Neural progenitor cell (in vitro differentiated cells): ENCODE data around the gene AANAT. TPM values are rescaled to one million over a fixed set of nuclear protein-coding genes. Genes with fewer than 3 reads are reported as not detected.

ENCODE experiments used
- DNase-seq: peaks from one replicate; pipeline ENCODE4 v3.0.0-alpha.2; 2016; ENCODE audit warnings: low spot score
- H2AFZ ChIP-seq: fragments of 200-600 bp; sonication (generic); replicated peaks from 2 replicates; pipeline ENCODE4 v1.6.1; 2016; ENCODE audit warnings: antibody characterized with exemption
- H3F3A ChIP-seq: fragments of 200-600 bp; sonication (generic); 2 replicates; pipeline ENCODE4 v1.6.1; 2016; ENCODE audit warnings: antibody characterized with exemption, low read depth
- H3K27ac ChIP-seq: fragments of 200-600 bp; sonication (generic); 2 replicates; pipeline ENCODE4 v1.5.1; 2016; ENCODE audit warnings: mild to moderate bottlenecking
- H3K27me3 ChIP-seq: fragments of 200-600 bp; sonication (generic); 2 replicates; pipeline ENCODE4 v1.6.1; 2016; ENCODE audit warnings: mild to moderate bottlenecking, moderate library complexity
- H3K36me3 ChIP-seq: fragments of 200-600 bp; sonication (generic); 2 replicates; pipeline ENCODE4 v1.5.1; 2016
- H3K4me1 ChIP-seq: fragments of 200-600 bp; sonication (generic); 2 replicates; pipeline ENCODE4 v1.6.1; 2016; ENCODE audit warnings: mixed run types
- H3K4me2 ChIP-seq: fragments of 200-600 bp; sonication (generic); 2 replicates; pipeline ENCODE4 v1.6.1; 2016
- H3K4me3 ChIP-seq: fragments of 200-600 bp; sonication (generic); 2 replicates; pipeline ENCODE4 v1.5.1; 2016
- H3K79me2 ChIP-seq: fragments of 200-600 bp; sonication (generic); 2 replicates; pipeline ENCODE4 v1.6.1; 2016; ENCODE audit warnings: low read depth
- H3K9ac ChIP-seq: fragments of 200-600 bp; sonication (generic); 2 replicates; pipeline ENCODE4 v1.6.1; 2016
- H3K9me3 ChIP-seq: fragments of 200-600 bp; sonication (generic); 2 replicates; pipeline ENCODE4 v1.5.1; 2016; ENCODE audit warnings: low read depth
- H4K20me1 ChIP-seq: fragments of 200-600 bp; sonication (generic); 2 replicates; pipeline ENCODE4 v1.6.1; 2016; ENCODE audit warnings: low read depth
- H3K27ac Mint-ChIP-seq: 3 replicates; pipeline ENCODE4 v1.8.0; 2021; ENCODE audit warnings: mixed read lengths
- H3K27me3 Mint-ChIP-seq: 2 replicates; pipeline ENCODE4 v1.8.0; 2022; ENCODE audit warnings: low read depth, mild to moderate bottlenecking, inconsistent platforms, moderate library complexity, mixed read lengths; ENCODE audit not compliant: insufficient read depth
- H3K36me3 Mint-ChIP-seq: 3 replicates; pipeline ENCODE4 v1.8.0; 2021; ENCODE audit warnings: mixed read lengths
- H3K4me1 Mint-ChIP-seq: 3 replicates; pipeline ENCODE4 v1.8.0; 2021; ENCODE audit warnings: mixed read lengths
- H3K4me3 Mint-ChIP-seq: 3 replicates; pipeline ENCODE4 v1.8.0; 2021; ENCODE audit warnings: mild to moderate bottlenecking, moderate library complexity, mixed read lengths
- H3K9me3 Mint-ChIP-seq: 3 replicates; pipeline ENCODE4 v1.8.0; 2020; ENCODE audit warnings: mixed read lengths
- EZH2 ChIP-seq: fragments of 200-600 bp; sonication (generic); IDR thresholded peaks from 2 replicates; pipeline ENCODE4 v1.6.1; 2017; ENCODE audit warnings: antibody characterized with exemption, mild to moderate bottlenecking, moderate library complexity
- EZH2phosphoT487 ChIP-seq: fragments of 200-600 bp; sonication (generic); IDR thresholded peaks from 2 replicates; pipeline ENCODE4 v1.6.1; 2017; ENCODE audit warnings: antibody characterized with exemption
- total RNA-seq: library from RNA; depleted of rRNA; stranded (reverse); fragments of >200 nt; gene quantifications from 2 replicates; pipeline ENCODE4 v1.2.3, GENCODE V29; 2015; ENCODE audit warnings: low replicate concordance
- TF ChIP-seq, protein P1 (sequence below): fragments of 200-600 bp; sonication (generic); IDR thresholded peaks from 2 replicates; pipeline ENCODE4 v1.5.1; 2017; ENCODE audit warnings: antibody characterized with exemption, mild to moderate bottlenecking

The AANAT gene
- total RNA-seq, 1 donor from 2014 or later = not detected

DNA sequence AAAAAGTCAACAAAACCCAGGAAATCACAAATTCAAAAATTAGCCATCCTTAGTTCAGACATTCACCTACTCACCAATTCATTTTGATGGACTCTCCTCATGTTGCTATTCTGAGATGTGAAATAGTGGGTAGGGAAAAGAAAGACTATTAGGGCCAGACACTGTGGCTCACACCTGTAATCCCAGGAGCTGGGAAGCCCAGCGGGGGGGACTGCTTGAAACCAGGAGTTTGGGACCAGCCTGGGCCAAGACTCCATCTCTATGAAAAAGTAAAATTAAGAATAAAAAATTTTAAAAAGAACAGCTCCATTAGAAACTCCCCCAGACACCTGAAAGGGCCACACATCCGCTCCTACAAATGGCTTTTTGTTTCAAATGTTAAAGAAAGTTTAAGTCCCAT is 35.9 kb upstream of the AANAT start:
- no peak overlapping the region for H2AFZ ChIP-seq
- peaks cover 19% of the 10 kb centered on the region for H3K4me1 Mint-ChIP-seq
- H3K27ac Mint-ChIP-seq = no peak overlapping the region
- H3K4me2 ChIP-seq = no peak overlapping the region
- no peak for DNase-seq
- peaks cover 84% of the 10 kb centered on the region for H3K79me2 ChIP-seq
- peaks cover 8% of the 10 kb centered on the region for H3F3A ChIP-seq
- peaks cover 16% of the 10 kb centered on the region for H3K36me3 Mint-ChIP-seq
- H4K20me1 ChIP-seq = peaks cover 84% of the 10 kb centered on the region
- H3K9me3 ChIP-seq = no peaks in the 10 kb centered on the region
- no peaks in the 10 kb centered on the region for H3K36me3 ChIP-seq
- H3K4me3 Mint-ChIP-seq = no peak overlapping the region
- no peak overlapping the region for H3K27ac ChIP-seq
- H3K9ac ChIP-seq = no peak overlapping the region
- peaks cover 5% of the 10 kb centered on the region for H3K9me3 Mint-ChIP-seq
- H3K27me3 ChIP-seq = no peaks in the 10 kb centered on the region
- H3K27me3 Mint-ChIP-seq = no peaks in the 10 kb centered on the region
- TF ChIP-seq, protein P1, sequence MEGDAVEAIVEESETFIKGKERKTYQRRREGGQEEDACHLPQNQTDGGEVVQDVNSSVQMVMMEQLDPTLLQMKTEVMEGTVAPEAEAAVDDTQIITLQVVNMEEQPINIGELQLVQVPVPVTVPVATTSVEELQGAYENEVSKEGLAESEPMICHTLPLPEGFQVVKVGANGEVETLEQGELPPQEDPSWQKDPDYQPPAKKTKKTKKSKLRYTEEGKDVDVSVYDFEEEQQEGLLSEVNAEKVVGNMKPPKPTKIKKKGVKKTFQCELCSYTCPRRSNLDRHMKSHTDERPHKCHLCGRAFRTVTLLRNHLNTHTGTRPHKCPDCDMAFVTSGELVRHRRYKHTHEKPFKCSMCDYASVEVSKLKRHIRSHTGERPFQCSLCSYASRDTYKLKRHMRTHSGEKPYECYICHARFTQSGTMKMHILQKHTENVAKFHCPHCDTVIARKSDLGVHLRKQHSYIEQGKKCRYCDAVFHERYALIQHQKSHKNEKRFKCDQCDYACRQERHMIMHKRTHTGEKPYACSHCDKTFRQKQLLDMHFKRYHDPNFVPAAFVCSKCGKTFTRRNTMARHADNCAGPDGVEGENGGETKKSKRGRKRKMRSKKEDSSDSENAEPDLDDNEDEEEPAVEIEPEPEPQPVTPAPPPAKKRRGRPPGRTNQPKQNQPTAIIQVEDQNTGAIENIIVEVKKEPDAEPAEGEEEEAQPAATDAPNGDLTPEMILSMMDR = no peak
- TF ChIP-seq EZH2phosphoT487 (no peak), EZH2 (no peak)
- H3K4me3 ChIP-seq = no peak overlapping the region
- H3K4me1 ChIP-seq = peaks cover 17% of the 10 kb centered on the region

DNA sequence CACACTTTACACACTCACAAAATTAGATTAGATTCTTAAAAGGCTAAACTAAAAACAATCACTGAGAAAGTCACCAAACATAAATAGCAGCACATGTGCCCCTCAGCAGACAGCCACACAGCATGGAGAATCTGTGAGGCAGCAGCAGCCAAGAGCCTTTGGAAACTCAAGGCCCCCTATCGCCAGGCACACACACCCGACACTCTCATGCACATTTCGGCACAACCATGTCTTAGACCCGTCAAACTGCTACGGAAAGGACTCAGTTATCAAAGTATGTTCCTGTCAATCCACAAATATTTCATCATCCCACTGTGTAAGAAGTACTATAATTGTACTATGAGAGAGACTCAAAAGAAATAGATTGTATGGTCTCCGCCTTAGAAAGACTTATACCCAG is 35.4 kb upstream of the AANAT start:
- H3K4me1 Mint-ChIP-seq = peaks cover 23% of the 10 kb centered on the region
- H4K20me1 ChIP-seq = peaks cover 88% of the 10 kb centered on the region
- H3K36me3 Mint-ChIP-seq = peaks cover 16% of the 10 kb centered on the region
- H2AFZ ChIP-seq = no peak overlapping the region
- no peaks in the 10 kb centered on the region for H3K9me3 ChIP-seq
- no peak overlapping the region for H3K27ac Mint-ChIP-seq
- no peak overlapping the region for H3K4me3 ChIP-seq
- no peak overlapping the region for H3K9ac ChIP-seq
- H3K4me1 ChIP-seq = peaks cover 17% of the 10 kb centered on the region
- H3K4me2 ChIP-seq = no peak overlapping the region
- H3F3A ChIP-seq = peaks cover 8% of the 10 kb centered on the region
- DNase-seq = no peak
- no peaks in the 10 kb centered on the region for H3K27me3 ChIP-seq
- H3K4me3 Mint-ChIP-seq = no peak overlapping the region
- no peaks in the 10 kb centered on the region for H3K36me3 ChIP-seq
- H3K27ac ChIP-seq = no peak overlapping the region
- peaks cover 2% of the 10 kb centered on the region for H3K9me3 Mint-ChIP-seq
- TF ChIP-seq, protein P1 = no peak
- no peak for TF ChIP-seq EZH2
- TF ChIP-seq EZH2phosphoT487 = no peak
- H3K79me2 ChIP-seq = peaks cover 84% of the 10 kb centered on the region
- H3K27me3 Mint-ChIP-seq = no peaks in the 10 kb centered on the region

DNA sequence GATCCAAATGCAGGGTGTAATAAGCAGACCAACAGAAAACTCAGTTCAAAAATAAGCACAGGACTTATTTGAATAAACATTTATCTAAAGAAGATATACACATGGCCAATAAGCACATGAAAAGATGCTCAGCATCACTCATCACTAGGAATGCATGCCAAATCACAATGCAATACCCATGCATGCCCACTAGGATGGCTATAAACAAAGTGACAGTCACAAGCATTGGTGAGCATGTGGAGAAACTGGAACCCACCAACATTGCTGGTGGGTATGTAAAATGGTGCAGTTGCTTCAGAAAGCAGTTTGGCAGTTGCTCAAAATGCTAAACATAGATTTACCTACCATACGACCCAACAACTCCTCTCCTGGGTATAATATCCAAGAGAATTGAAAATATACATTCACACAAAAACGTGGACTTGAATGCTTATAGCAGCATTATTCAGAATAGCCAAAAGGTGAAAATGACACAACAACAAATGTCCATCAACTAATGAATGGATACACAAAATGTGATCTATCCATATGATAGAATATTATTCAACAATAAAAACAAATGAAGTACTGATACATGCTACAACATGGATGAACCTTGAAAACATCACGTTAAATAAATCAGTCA is 34.6 kb upstream of the AANAT start:
- H3K4me1 Mint-ChIP-seq = peaks cover 26% of the 10 kb centered on the region
- Histone ChIP-seq H3K36me3 (no peaks in the 10 kb centered on the region), H3K4me2 (no peak overlapping the region), H3F3A (peaks cover 8% of the 10 kb centered on the region), H3K9ac (no peak overlapping the region), H3K4me3 (no peak overlapping the region), H3K27me3 (no peaks in the 10 kb centered on the region), H3K27ac (no peak overlapping the region), H3K4me1 (peaks cover 17% of the 10 kb centered on the region), H2AFZ (no peak overlapping the region), H3K9me3 (no peaks in the 10 kb centered on the region), H4K20me1 (peaks cover 88% of the 10 kb centered on the region), H3K79me2 (peaks cover 90% of the 10 kb centered on the region)
- DNase-seq = peak; percentile 24
- H3K4me3 Mint-ChIP-seq = no peak overlapping the region
- peaks cover 2% of the 10 kb centered on the region for H3K27me3 Mint-ChIP-seq
- H3K27ac Mint-ChIP-seq = no peak overlapping the region
- H3K36me3 Mint-ChIP-seq = peaks cover 16% of the 10 kb centered on the region
- TF ChIP-seq, protein P1 = peak; percentile 49
- no peak for TF ChIP-seq EZH2
- peaks cover 2% of the 10 kb centered on the region for H3K9me3 Mint-ChIP-seq
